Loucy (cell line): ENCODE results near the gene TRUB1.

Experiments used
- CTCF ChIP-seq: fragments of 200-600 bp; sonication (generic); conservative IDR thresholded peaks from 2 replicates; pipeline ENCODE4 v1.5.1; 2014; ENCODE audit warnings: mild to moderate bottlenecking, antibody characterized with exemption, low read length
- EZH2phosphoT487 ChIP-seq: fragments of 200-600 bp; IDR thresholded peaks from 2 replicates; pipeline ENCODE4 v1.6.1; 2018; ENCODE audit warnings: antibody characterized with exemption, mild to moderate bottlenecking, moderate library complexity, borderline replicate concordance

DNA sequence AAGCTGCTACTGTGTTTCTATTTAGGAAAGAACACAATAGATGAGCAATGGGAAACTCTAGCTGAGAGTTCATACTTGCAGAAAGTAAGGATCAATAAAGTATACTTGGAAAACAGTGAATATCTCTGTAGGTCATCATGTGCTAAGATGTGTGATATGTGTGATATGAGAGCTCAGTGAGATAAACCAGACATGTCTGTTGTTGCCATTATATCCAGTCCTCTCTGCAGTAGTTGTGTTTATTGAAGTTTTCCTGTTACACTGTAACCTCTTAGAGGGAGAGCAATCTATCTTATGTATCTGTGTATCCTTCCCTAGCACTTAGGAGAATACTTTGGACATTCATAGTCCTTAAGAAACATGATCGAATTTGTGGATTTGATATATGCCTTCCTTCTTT is 19.1 kb downstream of the TRUB1 start:
- TF ChIP-seq EZH2phosphoT487 (no peak), CTCF (no peak)
